SK-N-SH (cell line): ENCODE results near the gene PDE11A. TPM values are rescaled to one million over a fixed set of nuclear protein-coding genes. Genes with fewer than 3 reads are reported as not detected.
A peak's percentile ranks its signal among the peaks of the same experiment; 100 is the strongest.

Source experiments
- CTCF ChIA-PET: fragments of 300-600, 350-600 bp; formaldehyde crosslinking; extraction: SDS; loops from one replicate; lab custom pipeline; 2021; lab: Yijun Ruan, JAX
- POLR2A ChIA-PET: fragments of 350-600 bp; sonication (Branson Sonifier 250); formaldehyde crosslinking; extraction: SDS; loops from one replicate; lab custom pipeline; 2020; ENCODE audit warnings: antibody characterized with exemption, inconsistent platforms; lab: Yijun Ruan, JAX
- DNase-seq: peaks from one replicate; pipeline ENCODE4 v3.0.0; 2012
- H2AFZ ChIP-seq: fragments of 200-600 bp; sonication (generic); 2 replicates; pipeline ENCODE4 v1.8.1; 2016; ENCODE audit warnings: antibody characterized with exemption, mild to moderate bottlenecking, low read depth
- H3F3A ChIP-seq: fragments of 200-600 bp; sonication (generic); replicated peaks from 2 replicates; pipeline ENCODE3; 2016; ENCODE audit warnings: antibody characterized with exemption, mild to moderate bottlenecking; ENCODE audit not compliant: insufficient read depth
- H3K27ac ChIP-seq, 2 experiments: fragments of 200-500 bp in 1 of 2; fragments of 200-600 bp in 1 of 2; sonication (Bioruptor generic) in 1 of 2; sonication (generic), shearing (Covaris generic) in 1 of 2; 2 replicates each; pipeline versions ENCODE4 v1.5.1 to v1.6.1; 2014 to 2016; ENCODE audit warnings: low read depth in 2 of 2, inconsistent platforms in 1 of 2, low read length in 1 of 2, mild to moderate bottlenecking in 1 of 2, mixed read lengths in 1 of 2
- H3K27me3 ChIP-seq: fragments of 200-600 bp; sonication (generic), shearing (Covaris generic); 2 replicates; pipeline ENCODE4 v1.6.1; 2016; ENCODE audit warnings: mixed run types; ENCODE audit not compliant: insufficient read depth
- H3K36me3 ChIP-seq, 2 experiments: fragments of 200-500 bp in 1 of 2; fragments of 200-600 bp in 1 of 2; sonication (Bioruptor generic) in 1 of 2; sonication (generic) in 1 of 2; replicated peaks in 1 of 2; 2 replicates each; pipeline versions ENCODE3 to v1.5.1; 2014 to 2016; ENCODE audit warnings: low read length in 1 of 2, mild to moderate bottlenecking in 1 of 2; ENCODE audit not compliant: insufficient read depth in 2 of 2, control insufficient read depth in 1 of 2
- H3K4me1 ChIP-seq, 2 experiments: fragments of 200-500 bp in 1 of 2; fragments of 200-600 bp in 1 of 2; sonication (Bioruptor generic) in 1 of 2; sonication (generic), shearing (Covaris generic) in 1 of 2; 2 replicates each; pipeline versions ENCODE4 v1.5.1 to v1.6.1; 2014 to 2016; ENCODE audit warnings: low read depth in 1 of 2, low read length in 1 of 2, mixed run types in 1 of 2; ENCODE audit not compliant: insufficient read depth in 2 of 2, control insufficient read depth in 1 of 2
- H3K4me2 ChIP-seq: fragments of 200-600 bp; sonication (generic), shearing (Covaris generic); 2 replicates; pipeline ENCODE4 v1.6.1; 2017; ENCODE audit warnings: mixed run types
- H3K4me3 ChIP-seq, 2 experiments: fragments of 200-500 bp in 1 of 2; fragments of 200-600 bp in 1 of 2; sonication (Bioruptor generic) in 1 of 2; sonication (generic), shearing (Covaris generic) in 1 of 2; 2 replicates each; pipeline versions ENCODE4 v1.5.1 to v1.8.1; 2014 to 2016; ENCODE audit warnings: low read depth in 2 of 2, inconsistent platforms in 1 of 2, low read length in 1 of 2, mild to moderate bottlenecking in 1 of 2, mixed read lengths in 1 of 2, moderate library complexity in 1 of 2
- H3K79me2 ChIP-seq: fragments of 200-600 bp; sonication (generic); 2 replicates; pipeline ENCODE4 v1.8.1; 2017; ENCODE audit warnings: mild to moderate bottlenecking; ENCODE audit not compliant: insufficient read depth
- H3K9ac ChIP-seq: fragments of 200-600 bp; sonication (generic); 2 replicates; pipeline ENCODE4 v1.6.1; 2017; ENCODE audit warnings: mixed run types
- H3K9me2 ChIP-seq: fragments of 200-600 bp; sonication (generic); 2 replicates; pipeline ENCODE4 v1.6.1; 2017; ENCODE audit warnings: mixed run types
- H3K9me3 ChIP-seq: fragments of 200-600 bp; sonication (generic); 2 replicates; pipeline ENCODE4 v1.6.1; 2017; ENCODE audit warnings: mixed run types, mild to moderate bottlenecking, moderate library complexity
- H4K20me1 ChIP-seq: fragments of 200-600 bp; sonication (generic); 2 replicates; pipeline ENCODE4 v1.6.1; 2017; ENCODE audit warnings: mild to moderate bottlenecking, mixed run types; ENCODE audit not compliant: insufficient read depth
- CTCF ChIP-seq: fragments of 200-600 bp; sonication (generic); IDR thresholded peaks from 2 replicates; pipeline ENCODE4 v1.6.1; 2017; ENCODE audit warnings: antibody characterized with exemption, mild to moderate bottlenecking, moderate library complexity
- EP300 ChIP-seq, 2 experiments: IDR thresholded peaks; 2 replicates each; pipeline versions ENCODE4 v1.4.0 to v1.6.1; 2012; ENCODE audit warnings: borderline replicate concordance in 1 of 2, low read depth in 1 of 2, low read length in 1 of 2
- FOSL2 ChIP-seq: IDR thresholded peaks from 2 replicates; pipeline ENCODE4 v1.4.0; 2012; ENCODE audit warnings: low read depth, mild to moderate bottlenecking, moderate library complexity, borderline replicate concordance
- FOXM1 ChIP-seq: IDR thresholded peaks from 2 replicates; pipeline ENCODE4 v1.4.0; 2012; ENCODE audit warnings: low read depth, mild to moderate bottlenecking
- GABPA ChIP-seq: IDR thresholded peaks from 2 replicates; pipeline ENCODE4 v1.4.0; 2012; ENCODE audit warnings: low read depth, mild to moderate bottlenecking
- MEF2A ChIP-seq: IDR thresholded peaks from 2 replicates; pipeline ENCODE4 v1.4.0; 2012; ENCODE audit warnings: low read depth, borderline replicate concordance
- NFIC ChIP-seq: IDR thresholded peaks from 2 replicates; pipeline ENCODE4 v1.4.0; 2012; ENCODE audit warnings: borderline replicate concordance
- NRF1 ChIP-seq: IDR thresholded peaks from 2 replicates; pipeline ENCODE4 v1.6.1; 2012; ENCODE audit warnings: low read depth, mild to moderate bottlenecking, low read length
- RAD21 ChIP-seq: IDR thresholded peaks from 2 replicates; pipeline ENCODE4 v1.6.1; 2012; ENCODE audit warnings: mild to moderate bottlenecking, low read length
- RFX5 ChIP-seq: IDR thresholded peaks from 2 replicates; pipeline ENCODE4 v1.6.1; 2012; ENCODE audit warnings: mild to moderate bottlenecking, improper control_type of control experiment, low read length
- SMC3 ChIP-seq: IDR thresholded peaks from 2 replicates; pipeline ENCODE4 v1.6.1; 2012; ENCODE audit warnings: low read depth, low read length, improper control_type of control experiment
- TCF12 ChIP-seq: IDR thresholded peaks from 2 replicates; pipeline ENCODE4 v1.4.0; 2012
- YY1 ChIP-seq: IDR thresholded peaks from 2 replicates; pipeline ENCODE4 v1.4.0; 2012; ENCODE audit warnings: low read depth, mild to moderate bottlenecking
- WGBS: methylation state at CpG from one replicate; pipeline ENCODE4 v1.1.6; 2017; ENCODE audit warnings: low lambda C conversion rate; 5-methylcytosine and 5-hydroxymethylcytosine counted together
- polyA plus RNA-seq, 3 experiments: library from polyadenylated mRNA; depleted of rRNA; stranded (reverse); fragments of >200 nt; gene quantifications; 2 replicates each; pipeline ENCODE4 v1.2.3, GENCODE V29; 2012
- TF ChIP-seq, protein P1 (sequence below): fragments of 150-350 bp; IDR thresholded peaks from 2 replicates; pipeline ENCODE4 v1.6.1; 2016; ENCODE audit warnings: mild to moderate bottlenecking, low read depth, low read length
- TF ChIP-seq, protein P2 (sequence below): IDR thresholded peaks from 2 replicates; pipeline ENCODE4; 2012

Gene PDE11A
- polyA plus RNA-seq, 1 of the 3 experiments (the other 2 are of a cell fraction), result 0.10 TPM

DNA sequence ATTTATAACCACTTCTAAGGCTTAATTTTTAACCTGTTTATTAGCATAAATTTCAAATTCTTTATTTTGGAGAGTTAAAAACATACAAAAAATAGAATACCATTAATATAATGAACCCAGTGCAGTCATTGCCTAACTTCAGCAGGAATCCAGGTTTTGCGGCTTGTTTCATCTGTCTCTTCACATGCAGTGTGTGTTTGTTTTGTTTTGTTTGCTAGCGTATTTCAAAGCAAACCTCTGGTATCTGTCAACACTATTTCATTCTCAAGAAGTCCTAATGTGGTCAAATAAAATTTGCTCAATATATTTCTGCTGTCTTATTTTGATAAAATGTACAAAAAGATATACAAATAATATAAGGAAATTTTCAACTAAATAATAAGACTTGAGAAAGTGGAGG, 351.5 kb downstream of the PDE11A start:
- Histone ChIP-seq H3K9me2 (no peaks in the 10 kb centered on the region), H3F3A (no peaks in the 10 kb centered on the region), H3K4me2 (no peak overlapping the region), H3K9ac (no peak overlapping the region), H3K9me3 (no peaks in the 10 kb centered on the region), H2AFZ (no peak overlapping the region), H3K4me1 (peaks cover 0 to 3% of the 10 kb centered on the region in 2 experiments; a peak in 1 of 4 replicates), H3K79me2 (no peaks in the 10 kb centered on the region), H4K20me1 (no peaks in the 10 kb centered on the region), H3K27ac (no peak overlapping the region), H3K36me3 (no peaks in the 10 kb centered on the region), H3K4me3 (no peak overlapping the region), H3K27me3 (no peaks in the 10 kb centered on the region)
- WGBS, result 86% methylated on average over 2 of the region's 2 CpGs
- DNase-seq, result no peak
- ChIA-PET POLR2A (no interaction called here), CTCF (interaction anchor here (1.2 to 4.7 kb wide), 5 partner anchors 32 to 386 kb away, joined by 3 to 45 read pairs (median 5); no protein-coding TSS in a partner anchor)
- TF ChIP-seq GABPA, result no peak
- TF ChIP-seq SMC3, result no peak
- no peak for TF ChIP-seq NRF1
- TF ChIP-seq NFIC, result no peak
- TF ChIP-seq, protein P1, sequence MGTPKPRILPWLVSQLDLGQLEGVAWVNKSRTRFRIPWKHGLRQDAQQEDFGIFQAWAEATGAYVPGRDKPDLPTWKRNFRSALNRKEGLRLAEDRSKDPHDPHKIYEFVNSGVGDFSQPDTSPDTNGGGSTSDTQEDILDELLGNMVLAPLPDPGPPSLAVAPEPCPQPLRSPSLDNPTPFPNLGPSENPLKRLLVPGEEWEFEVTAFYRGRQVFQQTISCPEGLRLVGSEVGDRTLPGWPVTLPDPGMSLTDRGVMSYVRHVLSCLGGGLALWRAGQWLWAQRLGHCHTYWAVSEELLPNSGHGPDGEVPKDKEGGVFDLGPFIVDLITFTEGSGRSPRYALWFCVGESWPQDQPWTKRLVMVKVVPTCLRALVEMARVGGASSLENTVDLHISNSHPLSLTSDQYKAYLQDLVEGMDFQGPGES, result no peak
- TF ChIP-seq FOXM1, result no peak
- no peak for TF ChIP-seq EP300 (IDR thresholded peaks at IDR 0.05; ENCODE audit: borderline replicate concordance in 1 of 2, low read depth in 1 of 2, low read length in 1 of 2)
- TF ChIP-seq YY1, result no peak
- no peak for TF ChIP-seq FOSL2
- TF ChIP-seq, protein P2, sequence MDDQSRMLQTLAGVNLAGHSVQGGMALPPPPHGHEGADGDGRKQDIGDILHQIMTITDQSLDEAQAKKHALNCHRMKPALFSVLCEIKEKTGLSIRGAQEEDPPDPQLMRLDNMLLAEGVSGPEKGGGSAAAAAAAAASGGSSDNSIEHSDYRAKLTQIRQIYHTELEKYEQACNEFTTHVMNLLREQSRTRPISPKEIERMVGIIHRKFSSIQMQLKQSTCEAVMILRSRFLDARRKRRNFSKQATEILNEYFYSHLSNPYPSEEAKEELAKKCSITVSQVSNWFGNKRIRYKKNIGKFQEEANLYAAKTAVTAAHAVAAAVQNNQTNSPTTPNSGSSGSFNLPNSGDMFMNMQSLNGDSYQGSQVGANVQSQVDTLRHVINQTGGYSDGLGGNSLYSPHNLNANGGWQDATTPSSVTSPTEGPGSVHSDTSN, result no peak
- no peak for TF ChIP-seq TCF12
- no peak for TF ChIP-seq RAD21
- no peak for TF ChIP-seq MEF2A
- TF ChIP-seq RFX5, result no peak

DNA sequence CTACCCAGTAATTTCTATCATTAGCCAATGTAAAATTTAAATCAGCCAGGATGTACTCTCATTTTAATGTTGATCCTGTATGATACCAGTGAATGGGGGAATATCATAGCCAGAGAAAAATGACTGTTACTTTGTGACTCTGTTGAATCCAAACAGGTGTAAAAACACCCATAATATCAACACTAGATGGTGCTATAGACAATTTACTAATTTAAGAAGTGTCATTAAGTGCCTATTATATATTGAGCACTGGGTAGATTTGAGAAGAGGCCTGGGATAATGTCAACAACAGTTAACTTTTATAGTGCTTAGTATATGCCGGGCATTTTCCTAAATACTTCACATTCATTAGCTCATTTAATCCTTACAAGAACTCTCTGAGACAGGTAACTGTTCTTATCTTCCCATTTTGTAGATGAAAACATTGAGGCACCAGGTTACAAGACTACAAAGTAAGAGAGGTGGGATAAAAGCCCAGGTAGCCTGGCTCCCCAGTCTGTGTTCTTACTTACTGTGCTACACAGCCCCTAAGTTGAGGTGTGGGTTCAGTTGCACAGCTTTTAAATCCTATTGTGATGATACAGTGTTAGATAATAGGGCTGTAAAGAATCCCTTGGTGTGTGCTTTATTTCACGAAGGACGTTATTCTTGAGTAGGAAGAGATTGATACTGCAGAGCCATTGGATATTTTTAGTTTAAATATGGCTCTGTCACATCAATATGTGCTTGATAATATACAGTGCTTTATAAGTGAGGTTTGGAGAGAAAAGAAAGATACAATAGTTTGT, 354.6 kb downstream of the PDE11A start:
- no peak for DNase-seq
- H4K20me1 ChIP-seq, result no peaks in the 10 kb centered on the region
- no peak overlapping the region for H3K27ac ChIP-seq
- H3K9me3 ChIP-seq, result no peaks in the 10 kb centered on the region
- WGBS, result 60% methylated on average over 3 of the region's 3 CpGs
- no peak overlapping the region for H3K4me2 ChIP-seq
- ChIA-PET POLR2A (no interaction called here), CTCF (interaction anchor here (0.7 to 2.4 kb wide), 10 partner anchors 11 to 553 kb away, joined by 3 to 8 read pairs (median 3); no protein-coding TSS in a partner anchor)
- H3K4me1 ChIP-seq, result peaks cover 0 to 3% of the 10 kb centered on the region in 2 experiments; a peak in 1 of 4 replicates
- no peaks in the 10 kb centered on the region for H3K79me2 ChIP-seq
- H3K9ac ChIP-seq, result no peak overlapping the region
- no peaks in the 10 kb centered on the region for H3K9me2 ChIP-seq
- no peaks in the 10 kb centered on the region for H3K36me3 ChIP-seq
- no peaks in the 10 kb centered on the region for H3K27me3 ChIP-seq
- no peak overlapping the region for H2AFZ ChIP-seq
- no peak overlapping the region for H3K4me3 ChIP-seq
- TF ChIP-seq, protein P1, result no peak
- TF ChIP-seq CTCF, result peak; percentile 35
- H3F3A ChIP-seq, result no peaks in the 10 kb centered on the region
